Measurements from ENCODE around the gene MYH11. TPM values are rescaled to one million over a fixed set of nuclear protein-coding genes. Genes with fewer than 3 reads are reported as not detected.

Gene MYH11
- not detected for total RNA-seq

GRCh38 chr16:15856901-15857698, at the start of gene MYH11:
Gene MYH11, minus strand, starts transcription at chr16:15857028. Its CDS starts 18,776 bp downstream, at chr16:15838252.

GRCh38 chr16:15888072-15888976, 31.5 kb upstream of the MYH11 start, which contains the start of gene CEP20:
Gene CEP20, minus strand, starts transcription at chr16:15888603. Its CDS starts 18 bp downstream, at chr16:15888585.

Other genes with a start within 250 kb of the MYH11 start
- 10 to 100 TPM; 80.7 to 86.3 TPM for gene MARF1, start 213.9 kb downstream of the MYH11 start, total RNA-seq
- gene NDE1, start 206.8 kb downstream of the MYH11 start, total RNA-seq = 100 to 1,000 TPM; 123 to 124 TPM
- 10 to 100 TPM; 34.3 to 35.3 TPM for gene CEP20, start 31.6 kb upstream of the MYH11 start, total RNA-seq
- 10 to 100 TPM; 51.7 to 54.7 TPM for gene ABCC1, start 92.6 kb upstream of the MYH11 start, total RNA-seq

Measured in activated naive CD4-positive, alpha-beta T cell treated with anti-CD3 and anti-CD28 coated beads, Interleukin-2, amount 10 ng/mL, durations not matched to agents 5 hours and 36 hours (primary cell).